LNCaP clone FGC (cell line): ENCODE results near the gene PRKCSH.

ENCODE experiments used
- DNase-seq: peaks from one replicate; pipeline ENCODE4 v3.0.0-alpha.2; 2011; ENCODE audit warnings: low read depth
- H3K4me3 ChIP-seq: 2 replicates; pipeline ENCODE4 v1.5.1; 2011; ENCODE audit warnings: mild to moderate bottlenecking, low read depth, low read length, control low read depth
- TF ChIP-seq, protein P1 (sequence below): IDR thresholded peaks from 2 replicates; pipeline ENCODE4 v1.5.1; 2012; ENCODE audit warnings: mild to moderate bottlenecking; ENCODE audit not compliant: control insufficient read depth, insufficient read depth; ENCODE audit errors: extremely low read depth

Gene PRKCSH

GRCh38 chr19:11494634-11495285 lies 59.3 kb downstream of the PRKCSH start:
- TF ChIP-seq, protein P1, sequence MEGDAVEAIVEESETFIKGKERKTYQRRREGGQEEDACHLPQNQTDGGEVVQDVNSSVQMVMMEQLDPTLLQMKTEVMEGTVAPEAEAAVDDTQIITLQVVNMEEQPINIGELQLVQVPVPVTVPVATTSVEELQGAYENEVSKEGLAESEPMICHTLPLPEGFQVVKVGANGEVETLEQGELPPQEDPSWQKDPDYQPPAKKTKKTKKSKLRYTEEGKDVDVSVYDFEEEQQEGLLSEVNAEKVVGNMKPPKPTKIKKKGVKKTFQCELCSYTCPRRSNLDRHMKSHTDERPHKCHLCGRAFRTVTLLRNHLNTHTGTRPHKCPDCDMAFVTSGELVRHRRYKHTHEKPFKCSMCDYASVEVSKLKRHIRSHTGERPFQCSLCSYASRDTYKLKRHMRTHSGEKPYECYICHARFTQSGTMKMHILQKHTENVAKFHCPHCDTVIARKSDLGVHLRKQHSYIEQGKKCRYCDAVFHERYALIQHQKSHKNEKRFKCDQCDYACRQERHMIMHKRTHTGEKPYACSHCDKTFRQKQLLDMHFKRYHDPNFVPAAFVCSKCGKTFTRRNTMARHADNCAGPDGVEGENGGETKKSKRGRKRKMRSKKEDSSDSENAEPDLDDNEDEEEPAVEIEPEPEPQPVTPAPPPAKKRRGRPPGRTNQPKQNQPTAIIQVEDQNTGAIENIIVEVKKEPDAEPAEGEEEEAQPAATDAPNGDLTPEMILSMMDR: no peak
- no peak overlapping the region for H3K4me3 ChIP-seq
- no peak for DNase-seq

DNA sequence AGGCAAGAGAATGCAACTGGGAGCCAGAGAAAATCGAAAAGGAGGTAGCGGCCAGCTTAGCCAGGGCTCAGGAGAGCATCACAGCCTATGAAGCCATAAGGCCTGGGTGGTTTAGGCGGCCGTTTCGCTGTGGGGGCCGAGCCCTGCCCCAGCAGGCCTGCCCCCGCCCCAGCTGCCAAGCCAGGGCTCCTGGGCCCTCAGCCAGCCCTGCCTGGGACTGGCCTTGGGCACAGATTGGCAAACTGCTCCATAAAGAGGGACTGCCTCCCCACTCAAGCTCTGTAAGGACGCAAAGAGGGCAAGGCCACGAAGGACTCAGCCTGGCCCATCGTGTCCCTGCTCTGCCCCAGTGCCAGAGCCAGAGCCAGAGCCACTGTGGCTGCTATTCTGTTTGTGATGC lies 60.0 kb downstream of the PRKCSH start:
- TF ChIP-seq, protein P1: no peak
- DNase-seq: no peak
- H3K4me3 ChIP-seq: no peak overlapping the region

DNA sequence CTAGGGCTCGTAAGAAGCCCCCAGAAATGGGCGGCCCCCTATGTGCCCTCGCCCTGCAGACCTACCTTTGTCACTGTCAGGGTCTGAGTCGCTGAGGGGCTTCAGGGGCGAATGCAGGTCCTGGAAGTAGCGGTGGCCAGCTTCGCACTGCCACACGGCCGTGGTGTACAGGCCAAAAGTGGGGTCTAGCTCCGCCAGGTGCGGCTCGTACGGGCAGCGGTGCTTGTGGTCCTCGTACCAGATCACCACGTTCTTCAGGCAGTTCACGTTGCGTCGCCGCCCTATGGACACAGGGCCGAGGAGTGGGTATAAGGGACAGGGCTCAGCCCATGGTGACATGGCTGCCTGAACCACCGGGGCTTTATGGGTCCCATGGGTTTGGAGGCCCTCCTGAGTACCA lies 60.5 kb downstream of the PRKCSH start:
- TF ChIP-seq, protein P1: no peak
- DNase-seq: no peak
- no peak overlapping the region for H3K4me3 ChIP-seq

- no peak for DNase-seq
- no peak overlapping the region for H3K4me3 ChIP-seq
- TF ChIP-seq, protein P1: peak; percentile 48
Observed at GRCh38 chr19:11496391-11497163, 61.1 kb downstream of the PRKCSH start.

GRCh38 chr19:11499220-11499726 lies 63.8 kb downstream of the PRKCSH start:
- no peak overlapping the region for H3K4me3 ChIP-seq
- no peak for DNase-seq
- TF ChIP-seq, protein P1: no peak

GRCh38 chr19:11499890-11500420 lies 64.5 kb downstream of the PRKCSH start:
- no peak overlapping the region for H3K4me3 ChIP-seq
- DNase-seq: no peak
- TF ChIP-seq, protein P1: no peak
